K562 (cell line): ENCODE results near the gene AIF1. TPM values are rescaled to one million over a fixed set of nuclear protein-coding genes. Genes with fewer than 3 reads are reported as not detected.

Source experiments
- ATF2 ChIP-seq: sonication (generic); formaldehyde crosslinking; IDR thresholded peaks from 2 replicates; pipeline ENCODE4 v1.8.1; 2022; ENCODE audit warnings: missing genetic modification reagents
- ATF6 ChIP-seq: sonication (generic); formaldehyde crosslinking; IDR thresholded peaks from 2 replicates; pipeline ENCODE4 v1.4.0; 2020; ENCODE audit warnings: mild to moderate bottlenecking, missing genetic modification reagents
- CCNT2 ChIP-seq: IDR thresholded peaks from 2 replicates; pipeline ENCODE4 v1.6.1; 2011; ENCODE audit warnings: borderline replicate concordance, low read depth, mild to moderate bottlenecking, moderate library complexity, mixed read lengths, low read length; ENCODE audit not compliant: insufficient read length; ENCODE audit errors: extremely low read depth
- DMBX1 ChIP-seq: fragments of 250-450 bp; sonication (Bioruptor Pico); IDR thresholded peaks from 2 replicates; pipeline ENCODE4 v1.8.0; 2022; ENCODE audit warnings: inconsistent platforms, mild to moderate bottlenecking, moderate library complexity, borderline replicate concordance
- E2F8 ChIP-seq: fragments of 450-650 bp; IDR thresholded peaks from 2 replicates; pipeline ENCODE4 v1.7.1; 2018; ENCODE audit warnings: mild to moderate bottlenecking, low read depth; ENCODE audit not compliant: partially characterized antibody
- MTF1 ChIP-seq: fragments of 250-450 bp; sonication (Bioruptor Pico); IDR thresholded peaks from 2 replicates; pipeline ENCODE4 v1.9.0; 2021; ENCODE audit warnings: moderate library complexity, mild to moderate bottlenecking, inconsistent platforms, borderline replicate concordance
- MXI1 ChIP-seq: IDR thresholded peaks from 2 replicates; pipeline ENCODE4 v1.6.1; 2011; ENCODE audit warnings: low read depth, mild to moderate bottlenecking, improper control_type of control experiment, low read length
- PHF21A ChIP-seq: fragments of 450-650 bp; IDR thresholded peaks from 2 replicates; pipeline ENCODE4 v1.6.1; 2017; ENCODE audit warnings: low read depth, borderline replicate concordance
- RBM34 ChIP-seq: fragments of 200-400 bp; formaldehyde crosslinking; IDR thresholded peaks from 2 replicates; pipeline ENCODE4 v1.6.1; 2018; ENCODE audit warnings: low read length, borderline replicate concordance; ENCODE audit not compliant: insufficient read depth
- SREBF2 ChIP-seq: sonication (generic); formaldehyde crosslinking; IDR thresholded peaks from 2 replicates; pipeline ENCODE4 v1.4.0; 2020; ENCODE audit warnings: mild to moderate bottlenecking, missing genetic modification reagents
- TFAP4 ChIP-seq: sonication (generic); formaldehyde crosslinking; IDR thresholded peaks from 2 replicates; pipeline ENCODE4 v1.8.0; 2022; ENCODE audit warnings: missing genetic modification reagents, mild to moderate bottlenecking, moderate library complexity, borderline replicate concordance
- TRIM28 ChIP-seq: fragments of 450-650 bp; IDR thresholded peaks from 2 replicates; pipeline ENCODE4 v1.6.1; 2017
- ZBTB33 ChIP-seq: sonication (generic); formaldehyde crosslinking; IDR thresholded peaks from 2 replicates; pipeline ENCODE4 v1.8.1; 2023; ENCODE audit warnings: mild to moderate bottlenecking, missing genetic modification reagents
- ZNF764 ChIP-seq: fragments of 250-450 bp; sonication (Bioruptor Pico); IDR thresholded peaks from 2 replicates; pipeline ENCODE4 v1.4.0; 2020; ENCODE audit warnings: low read depth, mild to moderate bottlenecking, moderate library complexity
- polyA plus RNA-seq, 8 experiments: library from polyadenylated mRNA; depleted of rRNA in 4 of 8; stranded (reverse) in 5 of 8; unstranded in 3 of 8; fragments of >200 nt; fragmentation: Nextera tagmentation in 2 of 8; fragmentation: Illumina TruSeq in 1 of 8; extraction: Ambion mirVana in 2 of 8; extraction: Trizol in 1 of 8; gene quantifications; 2 replicates each; pipeline versions ENCODE4 v1.2.1 to v1.2.3, GENCODE V29; 2011 to 2014; ENCODE audit warnings: inconsistent platforms in 1 of 8, missing spikeins in 1 of 8
- total RNA-seq, 7 experiments: library from RNA; depleted of rRNA in 6 of 7; stranded (reverse); fragments of >200 nt in 6 of 7; fragmentation: Illumina TruSeq in 2 of 7; extraction: Trizol in 2 of 7; gene quantifications; 2 replicates each; pipeline versions ENCODE4 v1.2.1 to v1.2.3, GENCODE V29; 2011 to 2021; ENCODE audit warnings: low replicate concordance in 1 of 7

Gene AIF1
- total and polyA plus RNA-seq, 9 of the 15 experiments (the other 6 are each of a cell fraction or from before 2014, with no cell fraction given) = 9.4 to 33.4 (median 19.4) TPM

- 0 out of 2 replicates have a peak, but pooled peaks have one; percentile 76 for TF ChIP-seq MTF1 (CRISPR knock-in tag)
- TF ChIP-seq TRIM28 = no peak
- no peak for TF ChIP-seq ATF2 (CRISPR knock-in tag)
- TF ChIP-seq SREBF2 (CRISPR knock-in tag) = 0 out of 2 replicates have a peak, but pooled peaks have one; percentile 29
- TF ChIP-seq E2F8 = peak; percentile 31
- no peak for TF ChIP-seq PHF21A
- 0 out of 2 replicates have a peak, but pooled peaks have one; percentile 5 for TF ChIP-seq MXI1
- no peak for TF ChIP-seq RBM34
- TF ChIP-seq CCNT2 = no peak
- TF ChIP-seq TFAP4 (CRISPR knock-in tag) = no peak
- TF ChIP-seq ZNF764 (CRISPR knock-in tag) = no peak
- TF ChIP-seq ZBTB33 = 0 out of 2 replicates have a peak, but pooled peaks have one; percentile 5
- peak; percentile 37; the same call in 1 of the 2 replicates for TF ChIP-seq ATF6 (CRISPR knock-in tag)
- TF ChIP-seq DMBX1 = peak; percentile 6; the same call in 1 of the 2 replicates
Observed at GRCh38 chr6:31659649-31660380, 44.8 kb downstream of the AIF1 start (continued).
